GM18498 (cell line): ENCODE measurements around the gene CCNDBP1.

Experiments used
- ATAC-seq: cut with Tn5 transposase; IDR thresholded peaks from one replicate; pipeline ENCODE4 v1.9.1; 2021; ENCODE audit warnings: mild to moderate bottlenecking, moderate library complexity; ENCODE audit not compliant: unreplicated experiment

CCNDBP1 gene

DNA sequence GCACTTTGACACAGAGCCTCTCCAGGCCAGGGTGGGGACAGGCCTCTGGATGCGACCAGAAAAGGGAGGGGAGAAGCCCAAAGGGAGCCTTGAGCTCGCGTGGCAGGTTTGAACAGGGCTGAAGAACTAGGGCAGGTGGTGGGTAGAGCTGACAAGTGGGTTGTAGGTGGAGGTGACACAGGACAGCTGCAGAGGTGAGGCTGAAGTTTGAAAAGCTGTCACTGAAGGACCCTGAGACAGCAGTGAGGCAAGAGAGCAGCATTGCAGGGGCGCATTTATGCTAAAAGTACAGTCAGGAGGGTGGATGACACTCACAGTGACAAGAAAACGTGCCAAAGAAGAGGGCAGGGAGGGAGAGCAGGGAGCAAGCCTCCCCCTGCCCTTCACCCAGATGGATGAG is 57.4 kb downstream of the CCNDBP1 start:
- no peak for ATAC-seq

DNA sequence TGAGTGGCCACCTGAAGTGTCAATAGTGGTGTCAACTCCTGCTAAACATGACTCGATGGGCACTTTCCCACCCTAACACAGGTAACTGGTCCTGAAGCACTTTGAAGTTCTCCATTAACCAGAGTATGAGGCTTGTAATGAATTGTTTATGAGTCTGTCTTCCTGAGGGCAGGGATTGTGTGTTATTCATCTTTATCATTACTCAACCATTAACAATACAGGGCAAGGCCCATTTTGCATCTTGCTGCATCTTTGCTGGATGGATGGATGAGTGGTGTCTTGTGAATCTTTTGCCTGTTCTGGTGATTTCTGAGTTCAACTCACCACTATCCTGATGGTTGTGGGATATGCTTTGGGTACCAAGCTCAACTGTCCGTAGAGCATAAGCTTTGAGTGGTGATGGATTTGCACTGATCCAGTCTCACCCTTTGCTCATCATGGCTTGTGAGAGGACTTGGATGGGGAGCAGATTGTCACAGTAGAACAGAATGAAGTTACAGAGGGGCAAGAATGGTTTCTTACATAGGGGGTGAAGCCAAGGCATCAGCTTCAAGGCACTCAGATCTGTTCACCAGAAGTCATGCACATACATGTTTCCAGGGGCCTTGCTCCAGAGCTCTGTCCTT is 57.9 kb downstream of the CCNDBP1 start:
- ATAC-seq = no peak

DNA sequence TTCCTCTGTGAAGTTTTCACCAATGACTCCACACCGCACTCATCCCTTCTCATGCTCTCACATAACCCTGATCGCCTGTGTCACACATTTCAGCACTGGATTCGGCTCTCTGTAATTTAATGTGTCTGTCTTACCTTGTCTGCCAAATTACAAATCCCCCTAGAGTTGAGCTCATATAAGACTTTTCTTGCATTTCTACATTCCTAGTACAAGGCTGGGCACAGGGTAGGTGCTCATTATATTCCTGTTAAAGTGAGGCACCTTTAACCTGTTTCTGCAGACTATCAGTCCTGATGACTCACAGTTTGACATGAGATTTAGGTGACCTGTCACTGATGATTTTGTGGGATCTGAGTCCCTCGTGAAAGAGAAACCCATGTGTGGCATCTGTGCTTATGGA is 58.9 kb downstream of the CCNDBP1 start:
- no peak for ATAC-seq

DNA sequence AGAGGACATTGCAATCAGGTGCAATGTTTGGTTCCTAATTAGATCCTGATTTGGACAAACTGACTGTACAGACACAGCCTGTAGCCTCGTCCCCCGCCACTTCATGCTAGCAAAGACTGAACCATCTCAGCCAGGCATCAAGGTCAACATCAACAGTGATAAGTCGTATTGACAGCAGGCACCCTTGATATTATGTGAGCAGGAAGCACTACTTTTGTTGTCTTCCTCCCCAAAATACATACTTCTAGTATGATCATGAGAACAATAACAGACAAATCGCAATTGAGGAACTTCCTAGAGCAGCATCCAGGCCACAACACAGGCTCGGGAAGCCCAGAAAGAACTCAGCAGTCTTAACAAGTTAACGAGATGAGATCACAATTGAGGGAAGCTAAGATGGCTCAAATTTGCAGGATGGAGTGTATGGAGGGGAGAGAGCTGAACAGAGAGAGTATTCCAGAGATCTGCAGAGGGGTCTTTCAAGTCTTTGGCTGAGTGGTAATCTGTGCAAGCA is 61.1 kb downstream of the CCNDBP1 start:
- ATAC-seq = no peak
